Measurements from ENCODE around the gene CEP131. TPM values are rescaled to one million over a fixed set of nuclear protein-coding genes. Genes with fewer than 3 reads are reported as not detected.
A peak's percentile ranks its signal among the peaks of the same experiment; 100 is the strongest.

The CEP131 gene
- total and polyA plus RNA-seq, 7 donors, result 1.8 to 11.6 (median 5.0) TPM

DNA sequence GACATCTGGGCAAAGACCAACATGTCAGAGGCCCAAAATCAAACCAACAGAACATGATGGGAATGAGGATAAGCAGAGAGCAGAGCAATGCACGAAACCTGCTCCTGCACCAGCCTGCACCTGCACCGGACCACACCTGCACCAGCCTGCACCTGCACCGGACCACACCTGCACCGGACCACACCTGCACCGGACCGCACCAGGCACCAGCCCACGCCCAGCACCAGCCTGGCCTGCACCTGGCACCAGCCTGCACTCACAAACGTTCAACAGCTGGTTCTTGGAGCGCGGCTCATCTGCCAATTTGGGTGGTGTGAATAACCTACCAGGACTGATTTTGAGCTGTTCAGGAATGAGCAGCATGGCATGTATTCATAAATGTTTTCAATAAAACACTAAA, 18.2 kb downstream of the CEP131 start:
- no peaks in the 10 kb centered on the region for H3K9me3 ChIP-seq
- no peak overlapping the region for H3K27ac ChIP-seq
- H3K36me3 ChIP-seq, result peaks cover 0 to 20% (median 0%) of the 10 kb centered on the region in 4 donors
- no peak for TF ChIP-seq CTCF (IDR thresholded peaks at IDR 0.05)
- TF ChIP-seq POLR2AphosphoS5 (IDR thresholded peaks at IDR 0.05), result no peak
- TF ChIP-seq EP300 (IDR thresholded peaks at IDR 0.05), result no peak
- no peak for TF ChIP-seq POLR2A (IDR thresholded peaks at IDR 0.05)
- no peaks in the 10 kb centered on the region for H3K27me3 ChIP-seq
- 40 to 79% methylated on average over 10 of the region's 10 CpGs for WGBS, 2 donors
- no peak overlapping the region for H3K4me3 ChIP-seq
- intact Hi-C loops (cut with DNase I), result loop anchor here (5.0 kb wide), 1 partner anchor 62 kb away; no protein-coding TSS in a partner anchor
- H3K4me1 ChIP-seq, result peaks cover 0 to 5% (median 0%) of the 10 kb centered on the region in 4 donors
- no peak for DNase-seq

GRCh38 chr17:81203136-81203535, 19.6 kb downstream of the CEP131 start:
- peaks cover 0 to 15% (median 0%) of the 10 kb centered on the region in 4 donors for H3K36me3 ChIP-seq
- no peak overlapping the region for H3K4me3 ChIP-seq
- TF ChIP-seq CTCF (IDR thresholded peaks at IDR 0.05), result no peak
- TF ChIP-seq POLR2AphosphoS5 (IDR thresholded peaks at IDR 0.05), result no peak
- DNase-seq, result no peak
- intact Hi-C loops (cut with DNase I), result loop anchor here (5.0 kb wide), 1 partner anchor 61 kb away; no protein-coding TSS in a partner anchor
- H3K9me3 ChIP-seq, result no peaks in the 10 kb centered on the region
- H3K27me3 ChIP-seq, result no peaks in the 10 kb centered on the region
- H3K27ac ChIP-seq, result no peak overlapping the region
- H3K4me1 ChIP-seq, result peaks cover 0 to 14% (median 0%) of the 10 kb centered on the region in 4 donors
- 94 to 95% methylated on average over 20 of the region's 20 CpGs for WGBS, 2 donors

DNA sequence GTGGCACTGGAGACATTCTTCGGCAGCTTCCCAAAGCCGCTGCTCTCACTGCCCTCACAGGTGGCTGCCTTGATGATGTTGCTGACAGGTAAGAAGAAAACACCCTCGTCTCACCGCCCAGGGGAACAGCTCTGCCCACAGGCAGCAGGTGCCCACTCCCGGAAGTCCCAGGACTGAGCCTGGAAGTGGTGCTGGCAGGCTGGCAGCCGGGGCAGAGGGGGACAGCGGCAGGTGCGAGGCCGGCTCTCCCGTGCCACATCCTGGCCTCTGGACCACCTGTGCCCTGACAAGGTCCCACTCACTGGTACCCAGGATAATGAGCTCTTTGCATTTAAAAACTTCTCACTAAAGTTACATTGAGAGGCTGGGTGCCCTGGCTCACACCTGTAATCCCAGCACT, 20.4 kb downstream of the CEP131 start:
- H3K36me3 ChIP-seq, result peaks cover 0 to 15% (median 0%) of the 10 kb centered on the region in 4 donors
- H3K4me3 ChIP-seq, result no peak overlapping the region
- DNase-seq, result no peak
- H3K27me3 ChIP-seq, result no peaks in the 10 kb centered on the region
- intact Hi-C loops (cut with DNase I), result loop anchor here (5.0 kb wide), 1 partner anchor 60 kb away; no protein-coding TSS in a partner anchor
- no peaks in the 10 kb centered on the region for H3K9me3 ChIP-seq
- WGBS, 2 donors, result 95 to 96% methylated on average over 10 of the region's 10 CpGs
- TF ChIP-seq CTCF (IDR thresholded peaks at IDR 0.05) (no peak), EP300 (IDR thresholded peaks at IDR 0.05) (no peak), POLR2A (IDR thresholded peaks at IDR 0.05) (no peak), POLR2AphosphoS5 (IDR thresholded peaks at IDR 0.05) (no peak)
- no peak overlapping the region for H3K27ac ChIP-seq
- H3K4me1 ChIP-seq, result peaks cover 0 to 14% (median 0%) of the 10 kb centered on the region in 4 donors

- H3K4me3 ChIP-seq, result no peak overlapping the region
- intact Hi-C loops (cut with DNase I), result loop anchor here (5.0 kb wide), 1 partner anchor 59 kb away; no protein-coding TSS in a partner anchor
- no peak for TF ChIP-seq POLR2AphosphoS5 (IDR thresholded peaks at IDR 0.05)
- TF ChIP-seq POLR2A (IDR thresholded peaks at IDR 0.05), result no peak
- TF ChIP-seq EP300 (IDR thresholded peaks at IDR 0.05), result no peak
- peak; percentile 33 to 53 (median 40) for TF ChIP-seq CTCF (IDR thresholded peaks at IDR 0.05)
- peaks cover 0 to 22% (median 0%) of the 10 kb centered on the region in 4 donors for H3K36me3 ChIP-seq
- no peak for DNase-seq
- H3K27me3 ChIP-seq, result no peaks in the 10 kb centered on the region
- H3K4me1 ChIP-seq, result peaks cover 0 to 15% (median 0%) of the 10 kb centered on the region in 4 donors
- no peaks in the 10 kb centered on the region for H3K9me3 ChIP-seq
- H3K27ac ChIP-seq, result no peak overlapping the region
- 66 to 78% methylated on average over 27 of the region's 27 CpGs for WGBS, 2 donors
Observed at GRCh38 chr17:81200695-81201580, 21.8 kb downstream of the CEP131 start.

Measured in sigmoid colon (tissue), 7 donors.